22Rv1 (cell line): ENCODE data around the gene PNMA6F.
"Not testable (repeated sequence)": the region's sequence is repeated elsewhere in the genome, so short reads cannot be mapped to it uniquely, and the experiment has no call there.

Experiments
- H3K27ac ChIP-seq: fragments of 450-650 bp; 2 replicates; pipeline ENCODE4 v1.5.1; 2017
- CTCF ChIP-seq: fragments of 450-650 bp; IDR thresholded peaks from 2 replicates; pipeline ENCODE4 v1.5.1; 2017; ENCODE audit warnings: mild to moderate bottlenecking
- ZFX ChIP-seq: fragments of 450-650 bp; IDR thresholded peaks from 2 replicates; pipeline ENCODE4 v1.6.1; 2017; ENCODE audit warnings: antibody characterized with exemption, borderline replicate concordance

The PNMA6F gene

GRCh38 chrX:153336121-153336894, 14.7 kb upstream of the PNMA6F start:
- TF ChIP-seq CTCF (no peak), ZFX (no peak)
- H3K27ac ChIP-seq: no peak overlapping the region

- TF ChIP-seq CTCF: no peak
- no peak for TF ChIP-seq ZFX
- H3K27ac ChIP-seq: peak overlapping the region; percentile 33; the same call in 1 of the 2 replicates
Measured at GRCh38 chrX:153334654-153335295, 13.2 kb upstream of the PNMA6F start.

- TF ChIP-seq ZFX (no peak), CTCF (no peak)
- peak within 1 kb of the TSS; percentile 33; the same call in 1 of the 2 replicates for H3K27ac ChIP-seq
Measured at GRCh38 chrX:153333821-153334653, 12.5 kb upstream of the PNMA6F start, which contains the start of gene ZNF275. TSS of gene ZNF275 (plus strand) at chrX:153334153. CDS start at chrX:153336680, 2,527 bp downstream.

DNA sequence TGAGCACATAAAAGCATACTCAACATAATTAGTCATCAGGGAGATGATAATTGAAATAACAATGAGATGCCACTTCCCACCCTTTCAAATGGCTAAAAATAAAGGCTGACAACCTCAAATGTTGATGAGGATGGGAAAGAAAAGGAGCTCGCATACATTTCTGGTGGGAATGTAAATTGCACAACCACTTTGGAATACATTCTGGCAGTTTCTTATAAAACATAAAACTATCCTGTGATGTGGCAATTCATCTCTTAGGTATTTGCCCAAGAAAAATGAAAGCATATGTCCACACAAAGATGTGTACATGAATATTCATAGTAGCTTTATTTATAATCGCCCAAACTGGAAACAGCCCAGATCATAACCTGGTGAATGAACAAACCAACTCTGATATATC, 11.7 kb upstream of the PNMA6F start:
- TF ChIP-seq ZFX (no peak), CTCF (no peak)
- H3K27ac ChIP-seq: no peak overlapping the region

- TF ChIP-seq ZFX (no peak), CTCF (no peak)
- H3K27ac ChIP-seq: no peak overlapping the region
Measured at GRCh38 chrX:153327561-153327960, 6.0 kb upstream of the PNMA6F start.

- TF ChIP-seq CTCF (no peak), ZFX (no peak)
- no peak overlapping the region for H3K27ac ChIP-seq
Measured at GRCh38 chrX:153320555-153321184, 897 bp downstream of the PNMA6F start.

- not testable (repeated sequence) for H3K27ac ChIP-seq
Measured at GRCh38 chrX:153320047-153320443, 1.5 kb downstream of the PNMA6F start.
